ENCODE measurements around the gene DOHH.

Gene DOHH

DNA sequence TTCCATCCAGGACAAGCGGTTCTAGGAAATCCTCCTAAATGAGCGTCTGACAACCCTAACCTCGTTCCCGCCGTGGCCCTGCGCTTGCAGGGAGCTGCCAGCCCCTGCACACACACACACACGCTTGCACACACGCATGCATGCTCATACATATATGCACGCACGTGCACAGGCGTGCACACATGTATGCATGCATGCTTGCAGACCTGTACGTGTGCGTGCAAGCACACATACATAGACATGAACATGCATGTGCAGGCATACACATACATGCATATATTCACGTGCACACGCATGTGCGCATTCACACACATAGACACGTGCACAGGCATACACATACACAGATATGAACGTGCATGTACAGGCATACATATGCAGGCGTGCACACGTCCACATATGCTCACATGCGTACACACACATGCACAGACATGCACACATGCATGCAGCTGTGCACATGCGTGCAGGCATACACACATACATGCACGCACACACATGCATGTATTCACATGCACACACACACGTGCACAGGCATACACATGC, 55.7 kb downstream of the DOHH start:
- Histone ChIP-seq H3K9ac (ENCODE audit: low read depth, low read length, poor library complexity, severe bottlenecking) (no peak overlapping the region), H3K27me3 (ENCODE audit: insufficient read depth, low read length, poor library complexity, severe bottlenecking) (no peaks in the 10 kb centered on the region), H3K36me3 (ENCODE audit: insufficient read depth, low read length) (peaks cover 44% of the 10 kb centered on the region; the same call in 1 of the 2 replicates), H3K9me2 (replicated peaks; ENCODE audit: low read depth, low read length) (no peaks in the 10 kb centered on the region), H4K20me1 (ENCODE audit: insufficient read depth, low read length, poor library complexity, severe bottlenecking) (no peaks in the 10 kb centered on the region), H3K9me3 (ENCODE audit: insufficient read depth, low read depth, low read length) (no peaks in the 10 kb centered on the region), H3K4me1 (ENCODE audit: insufficient read depth, low read length, poor library complexity, severe bottlenecking) (no peaks in the 10 kb centered on the region), H3K79me2 (ENCODE audit: insufficient read depth, low read length) (no peaks in the 10 kb centered on the region; the same call in 1 of the 2 replicates), H2AFZ (ENCODE audit: low read length) (no peak overlapping the region), H3K4me2 (ENCODE audit: low read depth, low read length, poor library complexity, severe bottlenecking) (no peak overlapping the region), H3K4me3 (ENCODE audit: low read length, poor library complexity, severe bottlenecking) (no peak overlapping the region), H3F3A (ENCODE audit: low read depth) (no peaks in the 10 kb centered on the region)
- TF ChIP-seq EZH2phosphoT487 (IDR thresholded peaks at IDR 0.05; ENCODE audit: borderline replicate concordance), result no peak
- TF ChIP-seq, protein P1, sequence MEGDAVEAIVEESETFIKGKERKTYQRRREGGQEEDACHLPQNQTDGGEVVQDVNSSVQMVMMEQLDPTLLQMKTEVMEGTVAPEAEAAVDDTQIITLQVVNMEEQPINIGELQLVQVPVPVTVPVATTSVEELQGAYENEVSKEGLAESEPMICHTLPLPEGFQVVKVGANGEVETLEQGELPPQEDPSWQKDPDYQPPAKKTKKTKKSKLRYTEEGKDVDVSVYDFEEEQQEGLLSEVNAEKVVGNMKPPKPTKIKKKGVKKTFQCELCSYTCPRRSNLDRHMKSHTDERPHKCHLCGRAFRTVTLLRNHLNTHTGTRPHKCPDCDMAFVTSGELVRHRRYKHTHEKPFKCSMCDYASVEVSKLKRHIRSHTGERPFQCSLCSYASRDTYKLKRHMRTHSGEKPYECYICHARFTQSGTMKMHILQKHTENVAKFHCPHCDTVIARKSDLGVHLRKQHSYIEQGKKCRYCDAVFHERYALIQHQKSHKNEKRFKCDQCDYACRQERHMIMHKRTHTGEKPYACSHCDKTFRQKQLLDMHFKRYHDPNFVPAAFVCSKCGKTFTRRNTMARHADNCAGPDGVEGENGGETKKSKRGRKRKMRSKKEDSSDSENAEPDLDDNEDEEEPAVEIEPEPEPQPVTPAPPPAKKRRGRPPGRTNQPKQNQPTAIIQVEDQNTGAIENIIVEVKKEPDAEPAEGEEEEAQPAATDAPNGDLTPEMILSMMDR (conservative IDR thresholded peaks at IDR 0.05; ENCODE audit: low read length), result no peak

DNA sequence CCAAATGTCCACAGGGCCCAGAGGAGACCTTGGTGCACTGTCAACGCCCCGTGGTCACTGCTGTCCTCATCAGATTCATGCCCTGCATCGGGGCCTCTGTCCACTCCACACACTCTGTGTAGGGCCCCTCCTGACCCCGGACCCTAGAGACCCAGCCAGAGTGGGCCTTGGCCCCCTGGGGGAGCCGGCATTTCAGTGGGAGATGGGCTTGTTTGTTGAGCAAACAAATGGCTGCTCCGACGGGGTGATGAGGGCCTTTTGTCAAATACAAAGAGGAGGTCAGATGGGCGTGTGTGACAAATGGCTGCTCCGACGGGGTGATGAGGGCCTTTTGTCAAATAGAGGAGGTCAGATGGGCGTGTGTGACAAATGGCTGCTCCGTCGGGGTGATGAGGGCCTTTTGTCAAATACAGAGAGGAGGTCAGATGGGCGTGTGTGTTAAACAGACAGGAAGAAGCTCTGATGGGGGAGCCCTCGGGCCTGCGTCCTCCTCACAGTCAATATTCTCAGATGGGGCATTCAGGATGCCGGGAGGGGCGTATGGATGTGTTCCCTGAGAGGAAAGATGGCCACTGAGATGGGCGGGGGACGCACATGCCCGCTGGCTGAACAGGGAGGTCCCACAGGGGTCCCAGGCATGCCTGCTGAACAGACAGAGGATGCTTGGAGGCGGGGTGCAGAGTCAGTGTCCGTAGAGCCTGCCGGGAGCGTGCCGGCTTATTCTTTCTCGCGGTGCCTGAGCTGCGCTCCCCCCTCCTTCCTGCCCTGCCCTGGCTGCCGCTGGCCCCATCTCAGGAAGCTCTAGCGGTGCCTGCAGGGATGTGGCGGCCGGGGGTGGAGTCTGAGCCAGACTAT, 56.4 kb downstream of the DOHH start:
- Histone ChIP-seq H3K4me2 (ENCODE audit: low read depth, low read length, poor library complexity, severe bottlenecking) (no peak overlapping the region), H2AFZ (ENCODE audit: low read length) (no peak overlapping the region), H3K79me2 (ENCODE audit: insufficient read depth, low read length) (no peaks in the 10 kb centered on the region; the same call in 1 of the 2 replicates), H3K27me3 (ENCODE audit: insufficient read depth, low read length, poor library complexity, severe bottlenecking) (no peaks in the 10 kb centered on the region), H3K4me1 (ENCODE audit: insufficient read depth, low read length, poor library complexity, severe bottlenecking) (no peaks in the 10 kb centered on the region), H3K9me3 (ENCODE audit: insufficient read depth, low read depth, low read length) (no peaks in the 10 kb centered on the region), H4K20me1 (ENCODE audit: insufficient read depth, low read length, poor library complexity, severe bottlenecking) (no peaks in the 10 kb centered on the region), H3K9ac (ENCODE audit: low read depth, low read length, poor library complexity, severe bottlenecking) (no peak overlapping the region), H3K4me3 (ENCODE audit: low read length, poor library complexity, severe bottlenecking) (no peak overlapping the region), H3K36me3 (ENCODE audit: insufficient read depth, low read length) (peaks cover 40% of the 10 kb centered on the region; the same call in 1 of the 2 replicates), H3F3A (ENCODE audit: low read depth) (no peaks in the 10 kb centered on the region), H3K9me2 (replicated peaks; ENCODE audit: low read depth, low read length) (no peaks in the 10 kb centered on the region)
- TF ChIP-seq, protein P1 (conservative IDR thresholded peaks at IDR 0.05; ENCODE audit: low read length), result no peak
- TF ChIP-seq EZH2phosphoT487 (IDR thresholded peaks at IDR 0.05; ENCODE audit: borderline replicate concordance), result no peak

DNA sequence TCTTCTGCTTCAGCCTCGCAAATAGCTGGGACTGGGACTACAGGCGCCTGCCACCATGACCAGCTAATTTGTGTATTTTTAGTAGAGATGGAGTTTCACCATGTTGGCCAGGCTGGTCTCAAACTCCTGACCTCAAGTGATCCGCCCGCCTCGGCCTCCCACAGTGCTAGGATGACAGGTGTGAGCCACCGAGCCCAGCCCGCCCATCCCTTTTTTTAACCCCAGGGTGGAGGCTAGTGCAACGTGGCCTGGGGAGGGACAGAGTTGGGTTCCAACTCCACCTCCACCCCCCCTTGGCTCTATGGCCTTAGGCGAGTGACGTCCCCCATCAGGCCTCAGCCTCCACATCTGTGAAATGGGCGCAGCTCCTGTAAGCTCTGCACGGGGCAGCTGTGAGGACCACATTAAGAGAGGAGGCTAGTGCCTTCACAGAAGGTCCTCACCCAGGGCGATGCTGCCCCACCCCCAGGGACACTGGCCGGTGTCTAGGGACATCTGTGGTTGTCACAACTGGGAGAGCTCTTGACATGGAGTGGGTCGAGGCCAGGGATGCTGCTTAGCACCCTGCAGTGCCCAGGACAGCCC, 57.9 kb downstream of the DOHH start:
- no peaks in the 10 kb centered on the region for H4K20me1 ChIP-seq (ENCODE audit: insufficient read depth, low read length, poor library complexity, severe bottlenecking)
- no peak overlapping the region for H2AFZ ChIP-seq (ENCODE audit: low read length)
- no peak overlapping the region for H3K4me2 ChIP-seq (ENCODE audit: low read depth, low read length, poor library complexity, severe bottlenecking)
- no peaks in the 10 kb centered on the region; the same call in 1 of the 2 replicates for H3K79me2 ChIP-seq (ENCODE audit: insufficient read depth, low read length)
- H3K27me3 ChIP-seq (ENCODE audit: insufficient read depth, low read length, poor library complexity, severe bottlenecking), result no peaks in the 10 kb centered on the region
- no peaks in the 10 kb centered on the region for H3F3A ChIP-seq (ENCODE audit: low read depth)
- no peaks in the 10 kb centered on the region for H3K9me2 ChIP-seq (replicated peaks; ENCODE audit: low read depth, low read length)
- no peak for TF ChIP-seq EZH2phosphoT487 (IDR thresholded peaks at IDR 0.05; ENCODE audit: borderline replicate concordance)
- TF ChIP-seq, protein P1 (conservative IDR thresholded peaks at IDR 0.05; ENCODE audit: low read length), result no peak
- no peak overlapping the region for H3K9ac ChIP-seq (ENCODE audit: low read depth, low read length, poor library complexity, severe bottlenecking)
- H3K4me1 ChIP-seq (ENCODE audit: insufficient read depth, low read length, poor library complexity, severe bottlenecking), result no peaks in the 10 kb centered on the region
- peaks cover 38% of the 10 kb centered on the region; the same call in 1 of the 2 replicates for H3K36me3 ChIP-seq (ENCODE audit: insufficient read depth, low read length)
- no peak overlapping the region for H3K4me3 ChIP-seq (ENCODE audit: low read length, poor library complexity, severe bottlenecking)
- no peaks in the 10 kb centered on the region for H3K9me3 ChIP-seq (ENCODE audit: insufficient read depth, low read depth, low read length)
